Astrocyte of the cerebellum (primary cell): ENCODE results near the gene MLXIP.
"Not testable (repeated sequence)": the region's sequence is repeated elsewhere in the genome, so short reads cannot be mapped to it uniquely, and the experiment has no call there.

Source experiments
- DNase-seq: peaks from one replicate; pipeline ENCODE4 v3.0.0-alpha.2; 2011; ENCODE audit warnings: low read depth
- H3K4me3 ChIP-seq: 2 replicates; pipeline ENCODE4 v1.5.1; 2011; ENCODE audit warnings: mild to moderate bottlenecking, low read depth, low read length, moderate library complexity
- CTCF ChIP-seq: IDR thresholded peaks from 2 replicates; pipeline ENCODE4 v1.5.1; 2012; ENCODE audit warnings: low read length, low read depth, moderate library complexity, mild to moderate bottlenecking; ENCODE audit errors: missing control alignments
- in situ Hi-C: cut with HindIII; loops from 2 replicates; pipeline ENCODE4 v1.10.0; 2017; ENCODE audit warnings: low sequenced_read_pairs

Gene MLXIP

GRCh38 chr12:122099856-122100255 is 21.3 kb downstream of the MLXIP start:
- DNase-seq = no peak
- no peak for TF ChIP-seq CTCF
- no peak overlapping the region for H3K4me3 ChIP-seq
- in situ Hi-C loops = no loop called here

- H3K4me3 ChIP-seq = no peak overlapping the region
- TF ChIP-seq CTCF = no peak
- in situ Hi-C loops = no loop called here
- no peak for DNase-seq
Measured at GRCh38 chr12:122100568-122100967, 22.0 kb downstream of the MLXIP start.

GRCh38 chr12:122102331-122102730 is 23.8 kb downstream of the MLXIP start:
- no peak overlapping the region for H3K4me3 ChIP-seq
- TF ChIP-seq CTCF = no peak
- no peak for DNase-seq
- in situ Hi-C loops = no loop called here

GRCh38 chr12:122104844-122105243 is 26.3 kb downstream of the MLXIP start:
- no peak for TF ChIP-seq CTCF
- DNase-seq = no peak
- no peak overlapping the region for H3K4me3 ChIP-seq
- in situ Hi-C loops = no loop called here

- H3K4me3 ChIP-seq, DNase-seq, in situ Hi-C loops: not testable (repeated sequence)
Measured at GRCh38 chr12:122105496-122105895, 26.9 kb downstream of the MLXIP start.

GRCh38 chr12:122106843-122107242 is 28.3 kb downstream of the MLXIP start:
- H3K4me3 ChIP-seq = no peak overlapping the region
- TF ChIP-seq CTCF = no peak
- DNase-seq = no peak
- in situ Hi-C loops = no loop called here

GRCh38 chr12:122107261-122107660 is 28.7 kb downstream of the MLXIP start:
- no peak for TF ChIP-seq CTCF
- in situ Hi-C loops = no loop called here
- H3K4me3 ChIP-seq = no peak overlapping the region
- peak; percentile 78 for DNase-seq
